Measurements from ENCODE around the gene INPP5E.

INPP5E gene

DNA sequence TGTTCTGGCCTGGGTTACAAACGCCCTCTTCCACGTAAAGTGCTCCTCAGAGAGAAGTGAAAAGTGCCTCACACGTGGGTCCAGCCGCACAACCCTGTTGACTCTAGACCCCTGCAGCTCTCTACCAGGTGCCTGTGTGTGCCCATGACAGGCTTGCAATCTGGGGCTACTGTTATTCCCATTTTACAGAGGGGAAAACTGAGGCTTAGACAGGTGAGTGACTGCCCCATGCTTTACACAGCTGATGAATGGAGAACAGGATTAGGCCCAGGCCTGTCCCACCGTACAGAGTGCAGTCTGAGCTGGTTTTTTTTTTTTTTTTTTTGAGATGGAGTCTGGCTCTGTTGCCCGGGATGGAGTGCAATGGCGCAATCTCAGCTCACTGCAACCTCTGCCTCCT lies 6.2 kb upstream of the INPP5E start:
- DNase-seq, result no peak

DNA sequence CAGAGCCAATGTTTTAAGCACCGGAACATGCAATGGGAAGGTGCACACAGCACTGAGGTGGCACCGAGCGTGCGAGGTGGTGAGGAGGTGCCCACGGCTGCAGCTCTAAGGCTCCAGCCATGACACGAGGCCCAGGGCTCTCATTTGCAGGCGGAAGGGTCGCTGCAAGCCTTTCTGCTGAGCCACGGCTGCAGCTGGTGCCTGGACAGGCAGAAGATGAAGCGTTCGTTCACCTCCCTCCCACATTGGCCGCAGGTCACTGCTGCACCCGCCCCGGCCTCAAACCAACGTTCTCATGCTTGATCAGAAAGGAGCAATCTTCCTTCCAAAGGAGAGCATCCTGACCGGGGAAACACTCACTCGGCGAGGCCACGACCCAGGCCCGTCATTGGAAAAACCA lies 4.5 kb upstream of the INPP5E start:
- DNase-seq, result no peak

DNA sequence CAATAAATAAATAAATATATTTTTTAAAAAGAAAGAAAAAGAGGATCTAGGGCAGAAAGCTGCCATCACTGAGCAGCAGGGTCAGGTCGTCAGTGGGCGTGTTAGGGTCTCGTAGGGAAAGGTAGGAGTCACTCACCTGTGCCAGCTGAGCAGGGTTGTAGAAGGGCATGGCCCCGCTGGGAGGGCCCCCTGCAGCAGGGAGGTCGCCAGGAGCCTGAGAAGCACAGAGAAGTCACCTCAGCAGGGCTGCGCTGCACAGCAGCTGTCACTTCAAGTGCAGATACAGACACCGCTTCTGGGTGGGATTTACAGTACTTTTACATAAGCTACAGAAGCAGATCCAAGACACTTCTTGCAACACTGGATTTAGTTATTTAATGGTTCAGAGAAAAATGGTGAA lies 4.0 kb upstream of the INPP5E start:
- DNase-seq, result no peak

DNA sequence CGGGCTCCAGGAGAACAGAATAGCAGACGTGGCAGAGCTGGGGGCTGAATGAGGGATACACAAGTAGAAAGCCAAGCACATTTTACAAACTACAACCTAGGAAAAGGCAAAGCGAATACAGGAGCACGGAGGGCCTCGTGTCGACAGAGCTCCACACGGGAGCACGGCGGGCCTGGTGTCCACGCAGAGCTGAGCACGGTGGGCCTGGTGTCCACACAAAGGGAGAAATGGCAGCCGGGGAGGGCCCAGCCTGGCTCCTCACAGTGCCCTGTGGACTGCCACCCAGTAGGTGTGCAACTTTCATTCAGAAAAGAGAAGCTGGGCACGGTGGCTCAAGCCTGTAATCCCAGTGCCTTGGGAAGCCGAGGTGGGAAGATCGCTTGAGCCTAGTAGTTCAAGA lies 3.4 kb upstream of the INPP5E start:
- DNase-seq, result no peak

DNA sequence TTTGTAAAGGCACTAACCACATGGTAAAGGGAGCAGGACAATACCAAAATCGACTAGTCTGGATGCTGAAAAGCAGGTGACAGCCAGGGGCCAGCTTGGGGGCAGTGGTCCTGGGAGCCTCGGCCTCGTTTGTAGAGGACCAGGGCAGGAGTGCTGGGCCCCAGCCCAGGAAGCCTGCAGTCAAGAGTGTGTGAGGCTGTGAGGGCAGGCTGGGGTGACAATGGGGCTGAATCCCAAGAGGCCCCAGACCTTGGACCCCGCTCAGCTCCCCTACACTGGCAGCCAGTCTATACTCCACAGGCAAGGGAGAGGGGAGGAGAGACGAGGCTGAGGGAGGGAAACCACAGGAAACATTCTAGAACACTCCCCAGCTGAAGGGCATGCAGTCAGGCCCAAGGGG lies 2.6 kb upstream of the INPP5E start:
- DNase-seq, result no peak

DNA sequence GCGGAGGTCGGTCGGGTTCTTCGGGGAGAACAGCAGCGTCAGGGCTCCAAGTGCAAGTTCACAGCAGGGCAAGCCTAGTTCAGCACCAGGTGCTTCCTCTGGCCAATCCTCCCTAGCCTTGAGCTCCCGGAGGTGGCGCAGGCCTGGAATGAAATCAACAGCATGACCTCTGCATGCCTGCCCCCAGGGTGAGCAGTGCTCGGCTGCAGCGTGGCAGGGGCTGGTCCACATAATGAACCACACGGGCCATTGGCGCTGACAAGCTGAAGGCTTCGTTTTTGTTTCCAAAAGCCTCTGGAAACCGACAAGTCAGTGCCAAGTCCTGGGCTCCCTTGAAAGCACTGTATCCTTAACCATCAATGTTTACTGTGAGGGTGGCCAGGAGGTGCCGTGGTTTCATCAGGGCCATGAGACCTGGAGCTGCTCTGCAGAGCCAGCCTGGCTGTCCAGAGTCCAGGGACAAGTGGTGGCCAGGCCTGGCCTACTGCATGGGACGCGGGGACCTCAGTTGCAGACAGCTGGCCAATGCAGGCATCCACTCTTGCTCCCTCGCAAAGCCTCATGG lies 2.1 kb upstream of the INPP5E start:
- DNase-seq, result no peak

DNA sequence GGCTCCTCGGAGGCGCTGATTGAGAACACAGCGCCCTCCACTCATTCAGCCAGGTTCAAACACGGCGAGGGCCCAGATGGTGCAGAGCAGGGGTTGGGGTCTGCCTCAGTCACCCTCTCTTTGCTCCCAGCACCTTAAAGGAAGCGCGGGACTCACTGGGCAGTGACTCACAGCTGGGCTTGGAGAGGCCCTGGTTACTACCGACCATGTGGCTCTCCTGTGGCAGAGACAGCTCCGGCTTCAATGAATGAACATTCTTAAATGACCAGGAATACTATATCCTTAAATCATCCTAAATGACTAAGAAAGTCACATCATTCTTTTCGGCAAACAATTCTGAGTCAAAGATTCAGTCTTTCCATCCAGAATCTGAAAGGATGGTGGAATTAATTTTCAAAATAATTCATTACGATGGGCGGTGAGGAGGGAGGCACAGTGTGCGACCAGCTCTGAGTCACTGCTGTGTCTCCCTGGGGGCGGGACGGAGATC lies 1.6 kb upstream of the INPP5E start:
- no peak for DNase-seq

DNA sequence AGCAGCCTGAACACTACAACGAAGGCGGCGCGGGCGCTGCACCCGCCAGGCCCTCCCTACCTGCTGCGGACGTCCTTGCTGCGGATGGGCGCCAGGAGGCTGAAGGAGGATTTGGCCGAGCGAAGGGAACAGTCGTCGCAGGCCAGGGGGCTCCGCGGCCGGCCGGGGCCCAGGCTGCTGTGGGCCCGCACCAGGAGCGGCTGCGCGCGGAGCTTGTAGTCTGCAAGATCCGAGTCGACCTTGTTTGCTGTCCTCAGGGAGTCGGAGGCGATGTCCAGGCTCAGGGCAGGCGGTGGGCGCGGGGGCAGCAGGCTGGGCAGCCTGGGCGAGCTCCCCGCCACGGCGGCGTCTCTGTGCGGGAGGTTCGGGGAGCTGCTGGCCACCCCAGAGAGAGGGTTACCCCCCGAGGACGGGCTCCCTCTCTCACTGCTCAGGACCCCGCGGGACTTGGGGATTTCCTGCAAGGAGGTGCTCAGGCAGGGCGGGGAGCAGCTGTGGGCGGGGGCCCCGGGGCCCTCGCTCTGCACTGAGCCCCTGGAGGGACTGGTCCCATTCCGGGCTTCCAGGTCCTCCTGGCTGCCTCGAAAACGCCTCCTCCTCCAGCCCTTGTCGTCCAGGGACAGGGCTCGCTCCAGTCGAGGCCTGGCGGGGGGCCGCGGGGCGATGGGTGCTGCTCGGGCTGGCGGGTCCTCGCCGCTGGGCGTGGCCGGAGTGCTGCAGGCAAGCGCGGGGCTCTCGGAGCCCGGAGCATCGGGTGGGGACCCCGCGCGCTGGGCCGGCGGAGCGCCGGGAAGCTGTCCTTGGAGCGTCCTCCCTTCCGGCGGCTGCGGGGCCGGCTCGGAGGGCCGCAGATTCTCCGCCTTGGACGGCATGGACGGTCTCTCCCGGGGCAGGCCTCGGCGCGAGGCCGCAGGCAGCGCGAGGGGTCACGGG lies 831 bp downstream of the INPP5E start:
- DNase-seq, result no peak

DNA sequence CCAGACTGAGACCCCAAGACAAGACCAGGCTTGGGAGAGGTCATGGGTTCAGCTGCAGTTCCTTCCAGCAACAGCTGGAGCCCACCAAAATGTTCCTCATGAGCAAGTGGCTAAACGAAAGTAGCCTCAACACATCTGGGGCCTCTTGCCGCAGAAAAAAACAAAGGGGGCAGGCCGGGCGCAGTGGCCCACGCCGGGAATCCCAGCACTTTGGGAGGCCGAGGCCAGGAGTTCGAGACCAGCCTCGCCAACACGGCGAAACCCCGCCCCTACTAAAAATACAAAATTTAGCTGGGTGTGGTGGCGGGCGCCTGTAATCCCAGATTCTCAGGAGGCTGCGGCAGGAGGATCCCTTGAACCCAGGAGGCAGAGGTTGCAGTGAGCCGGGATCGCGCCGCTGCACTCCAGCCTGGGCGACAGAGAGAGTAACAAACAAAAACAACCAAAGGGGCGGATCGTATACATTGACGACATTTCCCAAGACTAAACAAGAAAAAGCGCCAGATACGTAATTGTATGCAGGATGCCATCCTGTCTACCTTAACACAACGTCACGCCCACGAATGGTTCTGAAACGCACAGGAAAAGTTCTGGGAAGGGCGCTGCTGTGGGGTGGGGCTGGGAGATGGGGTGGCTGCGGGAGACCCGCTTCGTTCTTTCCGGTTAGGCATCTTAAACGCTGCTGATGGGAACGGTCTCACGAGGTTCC lies 1.7 kb downstream of the INPP5E start:
- no peak for DNase-seq

DNA sequence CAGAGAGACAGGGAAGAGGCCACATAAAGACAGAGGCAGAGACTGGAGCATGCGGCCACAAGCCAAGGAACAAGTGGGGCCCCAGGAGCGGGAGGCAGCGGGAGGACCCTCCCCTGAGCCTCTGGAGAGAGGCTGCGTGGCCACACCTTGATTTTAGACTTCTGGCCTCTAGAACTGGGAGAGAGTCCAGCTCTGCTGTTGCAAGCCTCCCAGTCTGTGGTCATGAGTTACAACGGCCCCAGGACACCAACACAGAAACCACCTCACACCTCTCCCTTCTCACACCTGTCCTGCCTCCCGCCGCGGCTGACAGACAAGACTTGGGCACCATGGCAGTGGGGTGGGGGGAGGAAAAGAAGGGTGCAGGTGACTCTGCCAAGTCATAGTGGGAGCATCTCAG lies 2.2 kb downstream of the INPP5E start:
- DNase-seq, result no peak

DNA sequence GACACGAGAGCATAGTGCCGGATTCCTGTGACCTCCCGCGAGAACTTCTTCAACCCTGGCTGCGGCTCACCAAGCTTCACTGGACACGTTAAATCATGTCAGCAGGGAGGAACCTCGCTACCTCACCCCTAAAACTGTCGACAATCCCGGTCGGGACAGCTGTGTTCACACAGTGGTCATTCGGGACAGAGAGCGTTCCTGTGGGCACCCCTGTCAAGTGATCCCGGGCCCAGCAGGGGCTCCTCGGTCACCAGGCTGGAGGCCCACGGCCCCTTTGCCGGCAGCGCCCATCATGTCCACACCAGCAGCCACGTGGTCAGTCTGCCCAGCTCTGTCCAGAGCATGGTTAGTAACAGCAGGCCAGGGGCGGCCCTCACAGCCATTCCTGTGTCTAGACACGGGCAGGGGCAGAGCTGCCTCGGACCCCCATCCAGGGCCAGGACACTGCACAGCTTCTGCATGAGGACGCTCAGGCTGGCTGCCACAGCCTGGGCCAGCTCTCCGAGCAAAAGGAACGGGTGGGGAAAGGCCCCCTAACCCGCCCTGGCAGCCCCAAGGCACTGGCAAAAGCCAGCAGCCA lies 3.5 kb downstream of the INPP5E start:
- no peak for DNase-seq

DNA sequence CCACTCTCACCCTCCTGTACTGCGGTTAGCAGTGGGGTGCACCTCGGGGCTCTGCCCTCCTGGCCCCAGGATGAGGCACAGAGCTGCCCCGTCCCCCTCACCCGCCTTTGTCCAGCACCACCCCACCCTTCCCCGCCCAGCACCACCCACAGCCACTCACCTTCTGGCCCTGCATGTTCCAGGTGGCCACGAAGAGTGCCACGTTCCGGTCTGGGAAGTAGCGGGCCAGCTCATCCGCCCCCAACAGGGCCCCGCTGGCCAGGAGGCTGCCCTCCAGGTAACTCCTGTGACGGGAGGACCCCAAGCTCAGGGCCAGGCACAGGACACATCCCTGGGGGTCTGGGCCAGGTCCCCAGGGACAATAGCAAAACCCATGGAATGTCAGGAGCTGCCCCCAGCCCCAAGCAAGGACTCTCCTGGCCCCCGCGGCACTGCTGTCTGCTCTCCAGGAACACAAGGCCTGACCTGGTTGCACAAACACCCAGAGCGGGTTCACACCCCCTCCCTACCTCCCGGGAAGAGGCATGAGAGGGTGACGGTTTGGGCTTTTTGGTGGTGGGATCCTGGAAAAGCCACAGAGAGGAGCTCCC lies 5.0 kb downstream of the INPP5E start:
- DNase-seq, result no peak

DNA sequence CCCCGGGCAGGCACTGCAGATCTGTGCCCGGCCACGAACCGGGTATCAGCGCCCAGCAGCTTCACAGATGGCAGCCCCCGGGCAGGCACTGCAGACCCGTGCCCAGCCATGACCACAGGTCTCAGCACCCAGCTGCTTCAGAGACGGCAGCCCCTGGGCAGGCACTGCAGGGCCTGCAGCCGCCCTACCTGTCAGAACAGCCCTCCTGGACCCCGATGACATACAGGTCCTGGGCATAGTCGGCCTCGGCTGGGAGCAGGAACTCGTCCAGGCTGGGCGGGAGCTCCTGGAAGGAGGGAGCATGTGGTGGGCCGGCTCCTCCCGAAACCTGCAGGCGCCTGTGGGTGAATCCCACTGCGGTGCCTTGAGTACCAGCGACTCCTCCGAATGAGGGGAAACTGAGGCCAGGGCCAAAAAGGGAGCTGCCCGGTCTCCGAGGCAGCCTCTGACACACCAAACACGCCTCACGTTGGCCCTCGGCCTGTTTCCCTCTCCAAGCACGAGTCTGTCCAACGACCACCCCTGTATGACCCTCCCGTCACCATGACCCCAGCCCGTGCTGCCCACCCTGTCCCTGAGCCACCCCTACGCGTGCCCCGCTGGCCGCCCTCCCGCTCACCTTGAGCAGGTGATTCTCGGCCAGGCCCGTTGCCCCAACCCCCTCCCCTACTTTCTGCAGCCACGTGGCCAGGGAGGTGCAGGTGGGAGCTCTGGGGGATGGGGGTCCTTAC lies 5.6 kb downstream of the INPP5E start:
- DNase-seq, result no peak

DNA sequence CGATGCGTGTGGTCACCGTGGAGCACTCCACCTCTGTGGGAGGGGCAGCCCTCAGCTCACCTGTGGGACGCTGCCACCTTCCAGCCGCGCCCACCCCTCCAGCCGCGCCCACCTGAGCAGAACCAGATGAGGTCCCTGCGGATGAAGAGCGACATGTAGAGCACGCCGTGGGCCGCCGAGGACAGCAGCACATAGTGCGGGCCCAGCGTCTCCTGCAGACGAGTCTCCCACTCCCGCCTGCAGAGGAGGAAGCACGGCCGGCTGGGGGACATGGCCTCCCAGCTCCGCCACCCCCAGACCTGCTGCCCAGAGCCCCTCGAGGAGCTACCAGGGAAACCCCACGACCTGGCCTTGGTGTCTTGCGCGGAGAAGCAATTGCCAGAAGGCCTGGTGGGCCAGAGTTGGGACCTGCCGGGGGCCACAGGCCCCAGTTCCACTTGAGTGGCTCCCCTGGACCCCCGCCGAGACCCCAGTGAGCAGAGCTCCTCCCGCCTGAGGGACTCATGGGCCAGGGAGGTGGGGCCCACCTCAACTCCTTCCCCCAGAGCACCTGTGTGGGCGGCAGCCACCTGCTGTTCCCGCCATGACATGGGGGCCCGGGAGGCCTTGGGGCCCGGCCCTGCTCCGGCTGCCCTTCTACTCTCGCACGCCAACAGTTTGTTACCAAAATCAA lies 6.5 kb downstream of the INPP5E start:
- no peak for DNase-seq

DNA sequence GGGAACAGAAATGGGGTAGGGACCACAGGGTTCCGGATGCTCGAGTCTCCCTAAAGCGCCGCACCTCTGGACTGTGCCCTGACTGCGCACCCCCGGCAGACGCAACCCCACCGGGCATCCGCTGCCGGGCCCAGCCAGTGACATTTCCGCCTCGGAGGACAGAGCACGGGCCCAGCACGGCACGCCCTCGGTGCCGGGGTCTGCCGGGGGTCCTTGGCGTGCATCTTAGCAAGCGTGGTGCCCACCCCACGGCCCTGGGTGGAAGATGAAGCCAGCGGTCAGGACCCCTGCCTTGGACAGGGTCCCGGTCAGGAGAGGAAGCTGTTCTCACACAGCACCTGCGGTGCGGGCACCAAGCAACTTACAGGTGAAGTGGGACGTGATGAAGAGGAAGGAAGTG lies 7.1 kb downstream of the INPP5E start:
- no peak for DNase-seq

DNA sequence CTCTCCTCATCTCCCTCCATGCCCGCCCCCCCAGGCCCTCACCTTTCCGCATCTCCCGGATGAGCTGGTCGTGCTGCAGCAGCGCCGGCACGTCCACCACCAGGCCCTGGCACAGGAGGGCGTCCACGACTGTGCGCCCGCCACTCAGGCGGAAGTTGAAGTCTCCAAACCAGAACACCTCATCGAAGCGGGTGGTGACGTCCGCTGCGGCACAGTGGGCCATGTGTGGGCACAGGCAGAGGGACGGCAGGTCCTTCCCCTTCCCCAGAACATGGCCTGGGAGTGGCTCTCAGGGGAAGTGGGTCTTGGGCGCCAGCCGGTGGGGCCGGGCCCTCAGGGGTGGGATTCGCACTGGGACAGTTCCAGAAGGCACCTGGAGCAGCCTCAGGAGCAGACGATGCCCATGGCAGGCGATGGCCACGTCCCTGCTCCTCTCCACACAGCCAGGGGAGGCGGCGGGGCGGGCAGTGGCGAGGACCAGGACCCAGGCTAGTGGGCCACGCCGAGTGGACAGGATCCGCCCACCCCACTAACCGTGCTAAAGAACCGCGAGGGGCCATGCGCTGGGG lies 7.8 kb downstream of the INPP5E start:
- DNase-seq, result no peak

DNA sequence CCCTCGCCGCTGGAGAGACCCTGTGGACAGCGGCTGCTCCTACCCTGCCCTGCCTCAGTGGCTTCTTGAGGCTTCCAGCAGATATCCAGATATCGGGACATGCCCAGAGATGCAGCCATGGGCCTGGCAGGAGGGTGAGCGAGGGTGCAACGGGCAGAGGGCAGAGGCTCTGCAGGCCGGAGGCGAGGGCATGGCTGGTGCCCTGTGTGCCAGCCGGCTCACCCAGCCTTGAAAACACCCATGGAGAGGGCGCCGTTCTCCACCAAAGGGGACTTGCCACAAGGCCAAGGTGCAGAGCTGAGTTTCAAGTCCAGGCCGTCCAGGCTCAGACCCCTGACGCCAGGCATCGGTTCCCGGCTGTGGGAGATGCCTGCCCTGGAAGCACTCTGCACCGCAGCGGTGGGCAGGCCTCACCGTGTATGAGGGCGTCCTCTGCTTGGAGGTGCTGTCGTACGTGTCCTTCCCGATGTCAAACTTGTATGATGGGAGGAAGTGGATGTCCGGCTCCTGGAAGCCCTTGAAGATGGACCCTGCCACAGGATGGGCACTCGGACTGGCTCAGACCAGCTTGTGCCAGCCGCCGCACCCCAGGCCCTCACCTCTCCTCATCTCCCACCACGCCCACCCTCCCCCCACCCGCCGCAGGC lies 8.9 kb downstream of the INPP5E start:
- no peak for DNase-seq

DNA sequence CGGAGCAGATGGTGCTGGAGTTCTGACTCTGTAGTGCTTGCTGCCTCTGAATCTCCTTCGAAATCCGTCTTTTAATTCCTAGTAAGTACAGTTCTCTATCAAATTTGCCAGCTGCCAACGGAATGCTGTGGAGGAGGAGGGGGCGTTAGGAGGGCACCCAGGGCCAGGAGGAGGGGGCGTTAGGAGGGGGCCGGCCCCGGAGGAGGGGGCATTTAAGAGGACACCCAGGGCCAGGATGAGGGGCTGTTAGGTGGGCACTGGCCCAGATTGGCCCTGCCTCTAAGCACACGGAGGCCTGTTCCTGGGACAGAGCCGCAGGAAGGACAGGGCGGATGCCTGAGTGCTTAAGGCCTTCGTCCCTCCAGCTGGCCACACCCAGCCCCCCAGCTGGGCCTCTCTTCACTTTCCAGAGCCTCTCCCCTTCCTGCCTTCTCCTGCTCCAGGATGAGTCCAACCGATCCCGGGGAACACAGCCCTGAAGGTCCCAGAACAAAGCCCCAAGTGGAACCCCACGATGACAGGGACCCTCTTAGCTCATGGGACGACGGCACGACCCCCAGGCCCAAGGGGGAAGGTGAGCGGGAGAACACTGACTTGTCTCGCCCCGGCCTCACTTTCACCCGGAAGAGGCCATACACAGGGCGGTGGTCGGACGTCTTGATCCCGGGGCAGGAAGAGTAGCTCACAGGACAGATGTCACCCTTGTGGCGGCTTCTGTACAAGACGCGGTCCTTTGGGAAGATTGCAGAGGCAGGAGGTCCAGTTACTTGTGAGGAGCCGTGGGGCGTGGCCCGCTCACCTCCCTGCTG lies 9.8 kb downstream of the INPP5E start:
- DNase-seq, result no peak

DNA sequence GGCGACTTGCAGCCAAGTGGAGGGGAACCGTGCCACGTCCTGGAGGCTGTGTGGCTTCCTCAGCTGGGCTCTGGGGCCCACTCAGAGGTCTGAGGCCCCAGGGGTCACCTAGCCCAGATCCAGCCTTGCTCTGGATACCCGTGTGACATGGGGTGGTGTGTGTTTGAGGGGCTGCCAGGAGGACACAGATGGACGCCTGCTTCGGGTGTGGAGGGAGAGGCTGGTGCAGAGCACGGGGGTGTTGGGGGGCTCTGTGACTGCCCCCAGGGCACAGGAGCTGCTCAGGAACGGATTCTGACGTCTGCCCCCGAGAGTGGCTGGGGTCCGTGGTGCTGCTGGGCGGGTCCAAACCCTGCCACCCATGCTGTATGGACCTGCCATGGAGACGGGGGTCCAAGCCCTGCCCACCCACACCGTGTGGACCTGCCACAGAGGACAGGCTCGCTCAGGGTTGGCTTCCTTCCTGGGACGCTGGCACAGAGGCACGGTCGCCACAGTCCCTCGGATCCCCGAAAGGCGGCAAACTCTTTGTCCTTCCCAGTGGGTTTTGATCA lies 10.5 kb downstream of the INPP5E start:
- DNase-seq, result no peak

DNA sequence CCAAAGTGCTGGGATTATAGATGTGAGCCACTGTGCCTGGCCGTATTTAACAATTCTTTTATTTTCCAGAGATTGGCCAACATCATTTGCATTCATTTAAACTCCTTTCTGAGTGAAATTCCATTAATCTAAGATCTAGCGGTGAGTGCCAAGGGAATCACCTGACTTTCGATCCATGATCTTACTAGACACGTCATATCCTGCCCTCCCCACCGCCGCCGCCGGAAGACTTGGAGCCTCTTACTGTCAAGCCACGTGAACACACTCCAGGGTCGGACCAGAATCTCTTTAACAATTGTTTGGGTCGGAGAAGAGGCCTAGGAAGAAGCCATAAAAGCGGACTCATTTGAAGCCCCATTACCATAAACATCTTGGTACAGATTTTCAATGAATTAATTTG lies 12.9 kb downstream of the INPP5E start:
- no peak for DNase-seq
